ENCODE results near the gene STXBP4.

DNA sequence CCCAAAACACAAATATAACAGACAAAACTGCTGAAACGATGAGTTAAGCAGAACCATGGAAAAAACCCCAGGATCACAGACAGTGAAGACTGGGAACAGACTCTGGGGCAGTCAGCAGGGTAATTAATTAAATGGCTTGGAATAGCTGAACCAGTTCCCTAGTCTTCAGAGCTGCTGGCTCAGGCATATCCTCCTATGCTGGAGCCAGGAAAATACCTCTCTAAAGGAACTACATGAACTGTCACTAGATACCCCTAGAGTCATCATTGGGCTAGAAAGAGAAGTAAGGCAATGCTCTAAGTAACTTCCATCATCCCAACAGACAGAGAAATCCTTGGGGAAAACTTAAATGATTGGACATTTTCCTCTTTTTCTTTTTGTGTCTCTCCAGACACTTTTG, 113.0 kb downstream of the STXBP4 start:
- no peak for TF ChIP-seq MEF2A (IDR thresholded peaks at IDR 0.05; ENCODE audit: borderline replicate concordance, low read depth)
- TF ChIP-seq, protein P1, sequence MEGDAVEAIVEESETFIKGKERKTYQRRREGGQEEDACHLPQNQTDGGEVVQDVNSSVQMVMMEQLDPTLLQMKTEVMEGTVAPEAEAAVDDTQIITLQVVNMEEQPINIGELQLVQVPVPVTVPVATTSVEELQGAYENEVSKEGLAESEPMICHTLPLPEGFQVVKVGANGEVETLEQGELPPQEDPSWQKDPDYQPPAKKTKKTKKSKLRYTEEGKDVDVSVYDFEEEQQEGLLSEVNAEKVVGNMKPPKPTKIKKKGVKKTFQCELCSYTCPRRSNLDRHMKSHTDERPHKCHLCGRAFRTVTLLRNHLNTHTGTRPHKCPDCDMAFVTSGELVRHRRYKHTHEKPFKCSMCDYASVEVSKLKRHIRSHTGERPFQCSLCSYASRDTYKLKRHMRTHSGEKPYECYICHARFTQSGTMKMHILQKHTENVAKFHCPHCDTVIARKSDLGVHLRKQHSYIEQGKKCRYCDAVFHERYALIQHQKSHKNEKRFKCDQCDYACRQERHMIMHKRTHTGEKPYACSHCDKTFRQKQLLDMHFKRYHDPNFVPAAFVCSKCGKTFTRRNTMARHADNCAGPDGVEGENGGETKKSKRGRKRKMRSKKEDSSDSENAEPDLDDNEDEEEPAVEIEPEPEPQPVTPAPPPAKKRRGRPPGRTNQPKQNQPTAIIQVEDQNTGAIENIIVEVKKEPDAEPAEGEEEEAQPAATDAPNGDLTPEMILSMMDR (IDR thresholded peaks at IDR 0.05), result no peak
- TF ChIP-seq RFX5 (IDR thresholded peaks at IDR 0.05; ENCODE audit: low read length), result no peak
